RPMI7951 (cell line): Measurements from ENCODE around the gene ZC3H14. TPM values are rescaled to one million over a fixed set of nuclear protein-coding genes. Genes with fewer than 3 reads are reported as not detected.
A peak's percentile ranks its signal among the peaks of the same experiment; 100 is the strongest.

Source experiments
- DNase-seq: peaks from one replicate; pipeline ENCODE4 v3.0.0-alpha.2; 2012; ENCODE audit warnings: low read depth
- total RNA-seq: library from RNA; depleted of rRNA; stranded (reverse); fragments of >200 nt; shearing (Covaris generic); gene quantifications from 2 replicates; pipeline ENCODE4 v1.2.3, GENCODE V29; 2014

The ZC3H14 gene
- total RNA-seq, 1 experiment from 2014 or later, result 77.7 TPM

- no peak for DNase-seq
Observed at GRCh38 chr14:88607829-88608228, 45.0 kb downstream of the ZC3H14 start.

- DNase-seq, result peak; percentile 30
Observed at GRCh38 chr14:88611878-88612277, 49.0 kb downstream of the ZC3H14 start.

- DNase-seq, result peak; percentile 20
Observed at GRCh38 chr14:88612981-88613380, 50.1 kb downstream of the ZC3H14 start.

GRCh38 chr14:88613552-88614010 lies 50.7 kb downstream of the ZC3H14 start:
- DNase-seq, result peak; percentile 79

- peak; percentile 69 for DNase-seq
Observed at GRCh38 chr14:88614218-88614907, 51.5 kb downstream of the ZC3H14 start.

- no peak for DNase-seq
Observed at GRCh38 chr14:88616697-88617096, 53.9 kb downstream of the ZC3H14 start.

GRCh38 chr14:88617479-88617878 lies 54.6 kb downstream of the ZC3H14 start:
- no peak for DNase-seq

- DNase-seq, result no peak
Observed at GRCh38 chr14:88618476-88618875, 55.6 kb downstream of the ZC3H14 start.

- no peak for DNase-seq
Observed at GRCh38 chr14:88621100-88621499, 58.3 kb downstream of the ZC3H14 start.

GRCh38 chr14:88625671-88626070 lies 62.8 kb downstream of the ZC3H14 start:
- DNase-seq, result no peak

GRCh38 chr14:88628033-88628432 lies 65.2 kb downstream of the ZC3H14 start:
- no peak for DNase-seq

- DNase-seq, result no peak
Observed at GRCh38 chr14:88628462-88628861, 65.6 kb downstream of the ZC3H14 start.

GRCh38 chr14:88630565-88630964 lies 67.7 kb downstream of the ZC3H14 start:
- peak; percentile 81 for DNase-seq

- no peak for DNase-seq
Observed at GRCh38 chr14:88631091-88631490, 68.3 kb downstream of the ZC3H14 start.

GRCh38 chr14:88632512-88632911 lies 69.7 kb downstream of the ZC3H14 start:
- DNase-seq, result no peak

GRCh38 chr14:88639221-88639620 lies 76.4 kb downstream of the ZC3H14 start:
- DNase-seq, result no peak

- DNase-seq, result no peak
Observed at GRCh38 chr14:88660056-88660455, 97.2 kb downstream of the ZC3H14 start.

GRCh38 chr14:88667555-88668273 lies 104.9 kb downstream of the ZC3H14 start:
- peak; percentile 76 for DNase-seq

GRCh38 chr14:88668448-88669116 lies 105.7 kb downstream of the ZC3H14 start:
- no peak for DNase-seq

GRCh38 chr14:88669346-88669745 lies 106.5 kb downstream of the ZC3H14 start:
- no peak for DNase-seq
